GM19035 (cell line): ENCODE measurements around the gene MAGEB17.
"Not testable (repeated sequence)": the region's sequence is repeated elsewhere in the genome, so short reads cannot be mapped to it uniquely, and the experiment has no call there.

Source experiments
- ATAC-seq: cut with Tn5 transposase; IDR thresholded peaks from one replicate; pipeline ENCODE4 v1.9.1; 2021; ENCODE audit not compliant: unreplicated experiment

MAGEB17 gene

GRCh38 chrX:16156692-16157331 lies 10.5 kb upstream of the MAGEB17 start:
- no peak for ATAC-seq

GRCh38 chrX:16160729-16161128 lies 6.6 kb upstream of the MAGEB17 start:
- ATAC-seq = no peak

GRCh38 chrX:16161173-16161572 lies 6.1 kb upstream of the MAGEB17 start:
- not testable (repeated sequence) for ATAC-seq

GRCh38 chrX:16162391-16162790 lies 4.9 kb upstream of the MAGEB17 start:
- ATAC-seq = no peak

- ATAC-seq = no peak
Observed at GRCh38 chrX:16164748-16165147, 2.5 kb upstream of the MAGEB17 start.

- no peak for ATAC-seq
Observed at GRCh38 chrX:16171039-16171438, 3.8 kb downstream of the MAGEB17 start.

GRCh38 chrX:16171944-16172343 lies 4.7 kb downstream of the MAGEB17 start:
- no peak for ATAC-seq

GRCh38 chrX:16172391-16172790 lies 5.1 kb downstream of the MAGEB17 start:
- ATAC-seq = no peak

GRCh38 chrX:16175329-16176061 lies 8.2 kb downstream of the MAGEB17 start:
- ATAC-seq = no peak

- ATAC-seq = no peak
Observed at GRCh38 chrX:16177260-16177659, 10.0 kb downstream of the MAGEB17 start.

- not testable (repeated sequence) for ATAC-seq
Observed at GRCh38 chrX:16183843-16184242, 16.6 kb downstream of the MAGEB17 start.

GRCh38 chrX:16185725-16186136 lies 18.4 kb downstream of the MAGEB17 start:
- ATAC-seq = peak; percentile 97

- ATAC-seq = no peak
Observed at GRCh38 chrX:16186380-16187007, 19.2 kb downstream of the MAGEB17 start.

GRCh38 chrX:16187024-16187760 lies 19.9 kb downstream of the MAGEB17 start:
- ATAC-seq = no peak

GRCh38 chrX:16188687-16189086 lies 21.4 kb downstream of the MAGEB17 start:
- no peak for ATAC-seq

GRCh38 chrX:16191605-16192004 lies 24.3 kb downstream of the MAGEB17 start:
- ATAC-seq = no peak

GRCh38 chrX:16196829-16197228 lies 29.5 kb downstream of the MAGEB17 start:
- ATAC-seq = no peak

GRCh38 chrX:16199343-16199742 lies 32.1 kb downstream of the MAGEB17 start:
- no peak for ATAC-seq

GRCh38 chrX:16202943-16203342 lies 35.7 kb downstream of the MAGEB17 start:
- ATAC-seq = no peak

- ATAC-seq = no peak
Observed at GRCh38 chrX:16204538-16204937, 37.3 kb downstream of the MAGEB17 start.

GRCh38 chrX:16205840-16206239 lies 38.6 kb downstream of the MAGEB17 start:
- ATAC-seq = no peak
